ENCODE measurements around the gene SLC16A9. TPM values are rescaled to one million over a fixed set of nuclear protein-coding genes. Genes with fewer than 3 reads are reported as not detected.

SLC16A9 gene
- total RNA-seq, 1 experiment from 2014 or later: 0.13 TPM

DNA sequence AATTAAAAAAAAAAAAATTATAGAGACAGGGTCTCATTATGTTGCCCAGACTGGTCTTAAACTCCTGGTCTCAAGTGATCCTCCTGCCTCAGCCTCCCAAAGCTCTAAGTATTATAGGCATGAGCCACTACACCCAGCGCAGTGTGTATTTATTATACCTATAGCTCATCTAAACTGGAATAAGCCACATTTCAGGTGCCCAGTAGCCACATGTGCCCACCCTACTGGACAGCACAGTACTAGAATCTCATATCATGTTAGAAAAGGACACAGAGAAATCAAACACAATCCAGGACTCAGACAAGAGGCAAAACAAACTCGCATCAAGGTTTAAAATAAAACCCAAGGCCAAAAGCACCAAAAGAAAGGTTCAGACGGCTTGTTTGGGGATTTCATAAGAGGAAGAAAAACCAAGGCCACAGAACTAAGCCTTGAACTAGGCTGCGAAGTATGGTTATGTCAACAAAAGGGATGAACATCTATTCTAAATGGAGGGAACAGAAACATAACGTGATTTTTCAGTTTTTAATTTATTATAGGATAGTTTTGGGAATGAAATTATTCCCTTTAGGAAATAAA lies 32.3 kb downstream of the SLC16A9 start:
- TF ChIP-seq SIN3A (IDR thresholded peaks at IDR 0.05; ENCODE audit: borderline replicate concordance, insufficient read depth, low read depth, low read length): no peak
- TF ChIP-seq, protein P1, sequence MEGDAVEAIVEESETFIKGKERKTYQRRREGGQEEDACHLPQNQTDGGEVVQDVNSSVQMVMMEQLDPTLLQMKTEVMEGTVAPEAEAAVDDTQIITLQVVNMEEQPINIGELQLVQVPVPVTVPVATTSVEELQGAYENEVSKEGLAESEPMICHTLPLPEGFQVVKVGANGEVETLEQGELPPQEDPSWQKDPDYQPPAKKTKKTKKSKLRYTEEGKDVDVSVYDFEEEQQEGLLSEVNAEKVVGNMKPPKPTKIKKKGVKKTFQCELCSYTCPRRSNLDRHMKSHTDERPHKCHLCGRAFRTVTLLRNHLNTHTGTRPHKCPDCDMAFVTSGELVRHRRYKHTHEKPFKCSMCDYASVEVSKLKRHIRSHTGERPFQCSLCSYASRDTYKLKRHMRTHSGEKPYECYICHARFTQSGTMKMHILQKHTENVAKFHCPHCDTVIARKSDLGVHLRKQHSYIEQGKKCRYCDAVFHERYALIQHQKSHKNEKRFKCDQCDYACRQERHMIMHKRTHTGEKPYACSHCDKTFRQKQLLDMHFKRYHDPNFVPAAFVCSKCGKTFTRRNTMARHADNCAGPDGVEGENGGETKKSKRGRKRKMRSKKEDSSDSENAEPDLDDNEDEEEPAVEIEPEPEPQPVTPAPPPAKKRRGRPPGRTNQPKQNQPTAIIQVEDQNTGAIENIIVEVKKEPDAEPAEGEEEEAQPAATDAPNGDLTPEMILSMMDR (IDR thresholded peaks at IDR 0.05): no peak
- TF ChIP-seq TCF7L2 (IDR thresholded peaks at IDR 0.05; ENCODE audit: low read depth, low read length): no peak
- TF ChIP-seq POLR2AphosphoS5 (IDR thresholded peaks at IDR 0.05; ENCODE audit: low read depth, low read length): no peak
- no peak for TF ChIP-seq REST (IDR thresholded peaks at IDR 0.05; ENCODE audit: insufficient read depth in 1 of 2, low read depth in 2 of 2, low read length in 1 of 2)
- H3K4me3 ChIP-seq (ENCODE audit: low read depth in 2 of 2, low read length in 2 of 2): no peak overlapping the region
- no peaks in the 10 kb centered on the region; the same call in 1 of the 2 replicates for H3K27me3 ChIP-seq (ENCODE audit: control insufficient read depth, insufficient read depth, low read length)
- no peak overlapping the region for H3K27ac ChIP-seq (ENCODE audit: low read length)
- H3K36me3 ChIP-seq (ENCODE audit: control insufficient read depth, insufficient read depth, low read length): no peaks in the 10 kb centered on the region
- in situ Hi-C loops (cut with HindIII; ENCODE audit: low pct_unique_long_range_greater_than_20kb, low sequenced_read_pairs): no loop called here
- intact Hi-C loops (cut with micrococcal nuclease; ENCODE audit: unreplicated experiment): no loop called here
- POLR2A ChIA-PET: interaction anchor here (0.6 kb wide), 1 partner anchor 97 kb away, joined by 3 read pairs; no protein-coding TSS in a partner anchor
- no TSS peak for BruUV-seq (replicated peaks)
- no peaks in the 10 kb centered on the region for H3K4me1 ChIP-seq (ENCODE audit: control insufficient read depth, insufficient read depth, low read length)
- CTCF ChIA-PET: no interaction called here
- no peaks in the 10 kb centered on the region for H3K9me3 ChIP-seq (ENCODE audit: control insufficient read depth, insufficient read depth, low read depth, low read length)
- DNase-seq (ENCODE audit: low read depth, low spot score) (no peak), ATAC-seq (no peak)

GRCh38 chr10:59675812-59676211 lies 33.8 kb downstream of the SLC16A9 start:
- intact Hi-C loops (cut with micrococcal nuclease; ENCODE audit: unreplicated experiment): no loop called here
- TF ChIP-seq, protein P1 (IDR thresholded peaks at IDR 0.05): peak; percentile 57
- no peak for TF ChIP-seq TCF7L2 (IDR thresholded peaks at IDR 0.05; ENCODE audit: low read depth, low read length)
- no peak for TF ChIP-seq REST (IDR thresholded peaks at IDR 0.05; ENCODE audit: insufficient read depth in 1 of 2, low read depth in 2 of 2, low read length in 1 of 2)
- ChIA-PET POLR2A (no interaction called here), CTCF (no interaction called here)
- H3K36me3 ChIP-seq (ENCODE audit: control insufficient read depth, insufficient read depth, low read length): no peaks in the 10 kb centered on the region
- in situ Hi-C loops (cut with HindIII; ENCODE audit: low pct_unique_long_range_greater_than_20kb, low sequenced_read_pairs): no loop called here
- ATAC-seq: no peak
- no peaks in the 10 kb centered on the region for H3K4me1 ChIP-seq (ENCODE audit: control insufficient read depth, insufficient read depth, low read length)
- no peaks in the 10 kb centered on the region for H3K9me3 ChIP-seq (ENCODE audit: control insufficient read depth, insufficient read depth, low read depth, low read length)
- no peak overlapping the region for H3K4me3 ChIP-seq (ENCODE audit: low read depth in 2 of 2, low read length in 2 of 2)
- no peak overlapping the region for H3K27ac ChIP-seq (ENCODE audit: low read length)
- no TSS peak for BruUV-seq (replicated peaks)
- no peak for DNase-seq (ENCODE audit: low read depth, low spot score)
- H3K27me3 ChIP-seq (ENCODE audit: control insufficient read depth, insufficient read depth, low read length): no peaks in the 10 kb centered on the region; the same call in 1 of the 2 replicates

Data from Panc1 (cell line).